HCT116 (cell line): ENCODE results near the gene LRRC70.

Source experiments
- EZH2 ChIP-seq: fragments of 200-600 bp; sonication (generic); IDR thresholded peaks from 2 replicates; pipeline ENCODE4 v1.6.1; 2017; ENCODE audit warnings: antibody characterized with exemption, mixed run types
- EZH2phosphoT487 ChIP-seq: fragments of 200-600 bp; IDR thresholded peaks from 2 replicates; pipeline ENCODE4 v1.6.1; 2018; ENCODE audit warnings: antibody characterized with exemption, borderline replicate concordance
- JUND ChIP-seq: IDR thresholded peaks from 2 replicates; pipeline ENCODE4 v1.6.1; 2012
- POLR2A ChIP-seq: IDR thresholded peaks from 2 replicates; pipeline ENCODE4 v1.7.0; 2011; ENCODE audit warnings: borderline replicate concordance; ENCODE audit not compliant: insufficient read depth, insufficient read length; ENCODE audit errors: extremely low read depth
- RAD21 ChIP-seq: IDR thresholded peaks from 2 replicates; pipeline ENCODE4 v1.6.1; 2012; ENCODE audit warnings: low read depth, mild to moderate bottlenecking
- TF ChIP-seq, protein P1 (sequence below), 3 experiments: fragments of 200-600 bp in 1 of 3; sonication (generic) in 1 of 3; IDR thresholded peaks in 2 of 3; conservative IDR thresholded peaks in 1 of 3; 2 replicates each; pipeline ENCODE4 v1.5.1; 2012 to 2017; ENCODE audit warnings: low read depth in 2 of 3, low read length in 2 of 3, antibody characterized with exemption in 1 of 3, borderline replicate concordance in 1 of 3, control low read depth in 1 of 3, mild to moderate bottlenecking in 1 of 3, mixed read lengths in 1 of 3, mixed run types in 1 of 3, moderate library complexity in 1 of 3; ENCODE audit not compliant: insufficient read depth in 1 of 3
- TF ChIP-seq, protein P2 (sequence below): IDR thresholded peaks from 2 replicates; pipeline ENCODE4 v1.6.1; 2012; ENCODE audit warnings: low read depth

DNA sequence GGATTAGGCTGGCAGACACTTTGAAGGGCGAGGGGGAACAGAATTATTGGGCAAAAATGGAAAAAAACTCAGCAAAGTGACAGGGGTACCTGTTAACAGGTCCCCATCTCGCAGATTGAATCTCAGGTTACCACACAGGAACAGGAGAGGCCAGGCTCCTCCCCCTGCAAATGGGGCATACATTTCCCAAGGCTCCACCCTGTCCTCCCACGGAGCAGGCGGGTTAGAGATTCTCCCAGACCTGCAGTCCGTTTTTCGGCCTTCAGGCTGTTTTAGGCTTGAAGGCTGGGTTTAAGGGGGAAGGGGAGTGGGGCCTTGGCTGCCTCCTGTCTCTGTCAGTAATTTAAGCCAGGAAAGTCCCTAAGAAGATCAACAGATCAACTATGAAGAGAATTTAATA is 42.7 kb downstream of the LRRC70 start:
- TF ChIP-seq, protein P1, sequence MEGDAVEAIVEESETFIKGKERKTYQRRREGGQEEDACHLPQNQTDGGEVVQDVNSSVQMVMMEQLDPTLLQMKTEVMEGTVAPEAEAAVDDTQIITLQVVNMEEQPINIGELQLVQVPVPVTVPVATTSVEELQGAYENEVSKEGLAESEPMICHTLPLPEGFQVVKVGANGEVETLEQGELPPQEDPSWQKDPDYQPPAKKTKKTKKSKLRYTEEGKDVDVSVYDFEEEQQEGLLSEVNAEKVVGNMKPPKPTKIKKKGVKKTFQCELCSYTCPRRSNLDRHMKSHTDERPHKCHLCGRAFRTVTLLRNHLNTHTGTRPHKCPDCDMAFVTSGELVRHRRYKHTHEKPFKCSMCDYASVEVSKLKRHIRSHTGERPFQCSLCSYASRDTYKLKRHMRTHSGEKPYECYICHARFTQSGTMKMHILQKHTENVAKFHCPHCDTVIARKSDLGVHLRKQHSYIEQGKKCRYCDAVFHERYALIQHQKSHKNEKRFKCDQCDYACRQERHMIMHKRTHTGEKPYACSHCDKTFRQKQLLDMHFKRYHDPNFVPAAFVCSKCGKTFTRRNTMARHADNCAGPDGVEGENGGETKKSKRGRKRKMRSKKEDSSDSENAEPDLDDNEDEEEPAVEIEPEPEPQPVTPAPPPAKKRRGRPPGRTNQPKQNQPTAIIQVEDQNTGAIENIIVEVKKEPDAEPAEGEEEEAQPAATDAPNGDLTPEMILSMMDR (IDR thresholded peaks at IDR 0.05 in 2 of 3, conservative IDR thresholded peaks at IDR 0.05 in 1 of 3; ENCODE audit: borderline replicate concordance in 1 of 3, insufficient read depth in 1 of 3, low read depth in 2 of 3, low read length in 2 of 3) = no peak
- TF ChIP-seq EZH2phosphoT487 (no peak), EZH2 (no peak), RAD21 (no peak), JUND (no peak), POLR2A (no peak)
- TF ChIP-seq, protein P2, sequence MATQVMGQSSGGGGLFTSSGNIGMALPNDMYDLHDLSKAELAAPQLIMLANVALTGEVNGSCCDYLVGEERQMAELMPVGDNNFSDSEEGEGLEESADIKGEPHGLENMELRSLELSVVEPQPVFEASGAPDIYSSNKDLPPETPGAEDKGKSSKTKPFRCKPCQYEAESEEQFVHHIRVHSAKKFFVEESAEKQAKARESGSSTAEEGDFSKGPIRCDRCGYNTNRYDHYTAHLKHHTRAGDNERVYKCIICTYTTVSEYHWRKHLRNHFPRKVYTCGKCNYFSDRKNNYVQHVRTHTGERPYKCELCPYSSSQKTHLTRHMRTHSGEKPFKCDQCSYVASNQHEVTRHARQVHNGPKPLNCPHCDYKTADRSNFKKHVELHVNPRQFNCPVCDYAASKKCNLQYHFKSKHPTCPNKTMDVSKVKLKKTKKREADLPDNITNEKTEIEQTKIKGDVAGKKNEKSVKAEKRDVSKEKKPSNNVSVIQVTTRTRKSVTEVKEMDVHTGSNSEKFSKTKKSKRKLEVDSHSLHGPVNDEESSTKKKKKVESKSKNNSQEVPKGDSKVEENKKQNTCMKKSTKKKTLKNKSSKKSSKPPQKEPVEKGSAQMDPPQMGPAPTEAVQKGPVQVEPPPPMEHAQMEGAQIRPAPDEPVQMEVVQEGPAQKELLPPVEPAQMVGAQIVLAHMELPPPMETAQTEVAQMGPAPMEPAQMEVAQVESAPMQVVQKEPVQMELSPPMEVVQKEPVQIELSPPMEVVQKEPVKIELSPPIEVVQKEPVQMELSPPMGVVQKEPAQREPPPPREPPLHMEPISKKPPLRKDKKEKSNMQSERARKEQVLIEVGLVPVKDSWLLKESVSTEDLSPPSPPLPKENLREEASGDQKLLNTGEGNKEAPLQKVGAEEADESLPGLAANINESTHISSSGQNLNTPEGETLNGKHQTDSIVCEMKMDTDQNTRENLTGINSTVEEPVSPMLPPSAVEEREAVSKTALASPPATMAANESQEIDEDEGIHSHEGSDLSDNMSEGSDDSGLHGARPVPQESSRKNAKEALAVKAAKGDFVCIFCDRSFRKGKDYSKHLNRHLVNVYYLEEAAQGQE = no peak
